Measurements from ENCODE around the gene R3HDM2. TPM values are rescaled to one million over a fixed set of nuclear protein-coding genes. Genes with fewer than 3 reads are reported as not detected.
"Not testable (repeated sequence)": the region's sequence is repeated elsewhere in the genome, so short reads cannot be mapped to it uniquely, and the experiment has no call there.

The R3HDM2 gene
- total RNA-seq, 1 donor from 2014 or later = 56.7 TPM

DNA sequence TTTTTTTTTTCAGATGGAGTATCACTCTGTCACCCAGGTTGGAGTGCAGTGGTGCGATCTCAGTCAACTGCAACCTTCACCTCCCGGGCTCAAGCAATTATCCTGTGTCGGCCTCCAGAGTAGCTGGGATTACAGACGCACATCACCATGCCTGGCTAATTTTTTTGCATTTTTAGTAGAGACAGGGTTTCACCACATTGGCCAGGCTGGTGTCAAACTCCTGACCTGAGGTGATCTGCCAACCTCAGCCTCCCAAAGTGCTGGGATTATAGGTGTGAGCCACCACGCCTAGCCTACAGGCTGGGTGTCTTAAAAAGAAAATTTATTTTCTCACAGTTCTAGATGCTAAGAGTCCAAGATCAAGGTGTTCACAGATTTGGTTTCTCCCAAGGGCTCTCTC lies 66.7 kb downstream of the R3HDM2 start:
- intact Hi-C loops (cut with DNase I); ATAC-seq; DNase-seq (ENCODE audit: missing footprints): not testable (repeated sequence)

DNA sequence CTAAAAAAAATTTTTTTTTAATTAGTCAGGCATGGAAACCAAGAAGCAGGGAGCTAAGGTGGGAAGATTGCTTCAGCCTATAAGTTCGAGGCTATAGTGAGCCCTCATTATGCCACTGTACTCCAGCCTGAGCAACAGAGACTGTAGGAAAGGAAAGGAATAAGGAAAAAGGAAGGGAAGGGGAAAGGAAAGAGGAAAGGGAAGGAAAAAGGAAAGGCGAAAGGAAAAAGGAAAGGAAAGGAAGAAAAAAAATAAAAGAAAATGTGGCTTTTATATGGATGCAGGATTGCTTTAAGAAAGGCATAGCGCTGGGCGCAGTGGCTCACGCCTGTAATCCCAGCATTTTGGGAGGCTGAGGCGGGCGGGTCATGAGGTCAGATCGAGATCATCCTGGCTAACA lies 70.4 kb downstream of the R3HDM2 start:
- no peak for ATAC-seq
- DNase-seq (ENCODE audit: missing footprints) = no peak
- intact Hi-C loops (cut with DNase I) = no loop called here

DNA sequence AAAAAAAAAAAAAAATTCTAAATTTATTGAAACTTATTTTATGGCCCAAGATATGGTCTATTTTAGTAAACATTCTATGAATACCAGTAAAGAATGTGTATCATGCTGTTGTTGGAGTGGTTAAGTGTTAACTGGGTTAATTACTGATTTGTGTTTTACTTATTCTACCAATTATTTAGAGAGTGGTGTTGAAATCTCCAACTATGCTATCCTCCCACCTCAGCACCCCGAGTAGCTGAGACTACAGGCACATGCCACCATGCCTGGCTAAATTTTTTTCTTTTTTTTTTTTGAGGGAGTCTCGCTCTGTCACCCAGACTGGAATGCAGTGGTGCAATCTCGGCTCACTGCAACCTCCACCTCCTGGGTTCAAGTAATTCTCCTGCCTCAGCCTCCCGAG lies 72.2 kb downstream of the R3HDM2 start:
- ATAC-seq = no peak
- intact Hi-C loops (cut with DNase I) = no loop called here
- no peak for DNase-seq (ENCODE audit: missing footprints)

DNA sequence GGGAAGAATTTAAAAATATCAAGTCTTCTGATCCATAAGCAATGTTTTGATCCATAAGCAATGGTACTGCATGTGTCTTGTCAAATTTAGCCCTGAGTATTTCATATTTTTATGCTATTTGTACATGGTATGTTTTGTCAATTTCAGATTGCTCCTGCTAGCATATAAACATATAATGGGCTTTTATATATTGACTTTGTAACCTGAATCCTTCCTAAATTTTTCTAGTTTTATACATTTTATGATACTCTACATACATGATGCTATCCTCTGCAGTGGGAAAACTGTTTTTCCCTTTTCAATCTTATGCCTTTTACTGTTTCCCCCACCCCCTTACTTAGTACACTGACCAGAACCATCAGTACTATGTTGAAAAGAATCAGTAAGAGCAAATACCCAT lies 75.1 kb downstream of the R3HDM2 start:
- DNase-seq (ENCODE audit: missing footprints) (no peak), ATAC-seq (no peak)
- intact Hi-C loops (cut with DNase I) = no loop called here

DNA sequence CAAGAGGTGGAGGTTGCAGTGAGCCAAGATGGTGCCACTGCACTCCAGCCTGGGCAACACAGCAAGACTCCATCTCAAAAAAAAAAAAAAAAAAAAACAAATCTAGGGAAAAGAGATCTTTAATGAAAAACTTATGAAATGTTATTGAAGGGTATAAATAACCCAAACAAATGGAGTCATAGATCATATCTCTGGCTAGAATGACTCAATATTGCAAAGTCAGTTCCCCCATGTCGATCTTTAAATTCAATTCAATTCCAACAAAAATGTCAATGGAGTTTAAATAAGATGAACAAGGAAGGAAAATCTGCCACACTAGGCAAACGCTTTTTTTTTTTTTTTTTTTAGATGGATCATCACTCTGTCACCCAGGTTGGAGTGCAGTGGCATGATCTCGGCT lies 78.7 kb downstream of the R3HDM2 start:
- intact Hi-C loops (cut with DNase I) = no loop called here
- DNase-seq (ENCODE audit: missing footprints) (no peak), ATAC-seq (no peak)

DNA sequence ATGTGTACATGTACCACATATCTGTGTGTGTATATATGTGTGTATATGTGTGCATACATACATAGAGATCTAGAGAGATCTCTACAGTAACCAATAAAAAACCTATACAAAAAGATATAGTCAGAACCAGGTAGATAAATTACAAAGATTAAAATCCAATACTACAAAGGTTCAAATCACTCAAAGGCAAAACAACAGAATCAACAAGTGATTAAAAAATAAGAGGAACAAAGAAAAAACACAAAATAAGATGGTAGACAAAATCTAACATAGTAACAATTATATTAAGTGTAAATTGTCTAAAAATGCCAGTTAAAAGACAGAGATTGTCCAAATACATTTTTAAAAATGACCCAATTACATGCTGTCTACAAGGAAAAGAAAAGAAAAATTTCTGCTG lies 83.6 kb downstream of the R3HDM2 start:
- ATAC-seq = no peak
- no peak for DNase-seq (ENCODE audit: missing footprints)
- intact Hi-C loops (cut with DNase I) = no loop called here

DNA sequence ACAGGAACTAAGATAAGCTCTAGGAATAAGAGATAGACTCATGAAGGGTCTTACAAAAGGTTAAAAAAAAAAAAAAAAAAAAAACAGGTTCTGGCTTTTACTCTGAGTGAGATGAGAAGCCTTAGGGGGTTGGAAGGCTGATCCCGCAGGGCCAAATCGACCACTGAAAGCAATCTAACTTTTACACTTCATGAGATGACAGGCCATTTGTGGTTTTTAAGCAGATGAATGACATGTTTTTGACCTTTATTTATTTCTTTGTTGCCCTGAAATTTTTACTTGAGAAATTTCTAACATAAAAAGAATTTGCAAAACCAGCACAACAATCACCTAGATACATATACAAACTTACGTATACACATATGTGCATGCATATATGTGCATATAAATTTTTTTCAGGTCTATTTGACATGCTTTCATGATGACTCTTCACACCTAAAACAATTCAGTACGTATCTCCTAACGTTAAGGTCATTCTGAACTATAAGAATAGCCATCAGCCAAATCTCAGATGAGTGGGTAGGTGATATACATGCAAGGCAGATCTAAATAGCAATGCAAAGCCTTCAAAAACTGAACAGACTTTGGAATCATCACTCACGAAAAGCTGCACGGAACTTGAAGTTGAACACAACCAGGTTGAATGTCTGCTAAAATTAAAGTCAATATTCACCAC lies 87.0 kb downstream of the R3HDM2 start:
- no peak for ATAC-seq
- no peak for DNase-seq (ENCODE audit: missing footprints)
- intact Hi-C loops (cut with DNase I) = no loop called here

DNA sequence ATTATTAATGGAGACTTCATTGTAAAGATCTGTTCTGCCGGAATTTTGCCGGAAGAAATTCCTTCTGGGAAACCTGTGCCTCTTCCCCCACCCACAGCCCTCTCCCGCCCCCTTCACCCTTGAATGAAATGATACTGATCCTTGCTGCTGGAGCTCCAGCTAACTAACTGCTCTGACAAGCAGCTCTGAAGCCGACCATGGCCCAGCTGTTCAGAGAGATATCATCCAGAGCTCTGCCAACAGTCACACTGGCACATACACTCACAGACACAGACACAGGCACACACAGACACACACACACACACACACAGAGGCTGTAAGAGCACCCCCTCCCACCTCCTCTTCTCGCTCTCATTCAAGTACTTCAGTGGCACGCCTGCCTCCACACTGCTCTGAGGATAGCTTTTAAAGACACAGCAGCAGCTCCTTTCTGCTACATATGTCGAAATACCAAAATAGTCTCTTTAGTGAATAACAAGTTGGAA lies 88.6 kb downstream of the R3HDM2 start:
- no peak for DNase-seq (ENCODE audit: missing footprints)
- ATAC-seq = peak; percentile 68
- intact Hi-C loops (cut with DNase I) = no loop called here

DNA sequence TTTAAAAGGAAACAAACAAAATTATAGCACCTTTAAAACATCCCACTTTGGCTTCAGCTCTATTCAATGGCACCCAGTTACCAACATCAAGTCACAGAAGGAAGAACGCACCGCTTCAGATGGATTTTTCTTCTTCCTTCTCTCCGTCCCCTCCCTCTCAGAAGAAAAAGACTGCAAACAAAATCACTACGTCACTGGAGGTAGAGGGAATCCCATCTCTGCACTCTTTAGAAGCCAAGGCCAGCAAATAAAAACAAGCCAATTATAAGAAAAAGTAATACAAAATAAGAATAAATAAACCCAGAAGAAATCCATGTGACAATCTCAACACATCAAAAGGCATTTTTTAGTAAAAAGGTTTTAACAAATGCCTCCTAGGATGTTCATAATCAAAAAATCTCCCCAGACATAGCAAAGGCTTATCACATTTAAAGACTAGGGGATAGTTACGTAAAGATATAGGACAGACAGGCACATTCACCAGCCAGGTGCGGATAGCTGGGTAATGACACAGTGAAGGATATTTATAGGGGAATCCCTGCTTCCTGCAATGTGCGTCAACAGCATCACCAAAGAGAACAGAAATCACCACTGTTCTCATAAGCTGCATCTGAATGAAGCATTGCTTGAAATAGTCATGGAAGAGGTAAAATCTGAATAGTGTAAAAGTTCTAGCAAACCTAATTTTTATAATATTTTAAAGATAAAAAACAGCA lies 89.4 kb downstream of the R3HDM2 start:
- DNase-seq (ENCODE audit: missing footprints) = no peak
- intact Hi-C loops (cut with DNase I) = no loop called here
- no peak for ATAC-seq

DNA sequence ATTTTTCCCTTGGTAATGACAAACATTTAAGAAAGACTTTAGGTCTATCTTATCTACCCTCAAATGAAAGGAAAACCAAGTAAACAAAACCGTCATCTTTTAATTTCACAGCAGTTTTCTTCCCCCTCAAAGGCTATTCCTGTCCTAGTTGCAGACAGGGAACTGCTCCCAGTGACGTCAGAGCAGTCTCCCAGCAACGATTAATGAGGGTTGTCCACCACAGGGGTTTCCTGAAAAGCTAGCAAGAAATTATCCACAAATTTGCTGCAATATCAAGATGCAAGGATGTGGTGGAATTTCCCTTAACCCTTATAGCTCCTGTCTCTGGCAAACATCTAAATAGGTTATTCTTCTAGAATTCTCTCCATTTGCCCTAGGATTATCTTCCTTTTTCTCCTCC lies 90.7 kb downstream of the R3HDM2 start:
- peak; percentile 62 for ATAC-seq
- intact Hi-C loops (cut with DNase I) = no loop called here
- DNase-seq (ENCODE audit: missing footprints) = no peak

DNA sequence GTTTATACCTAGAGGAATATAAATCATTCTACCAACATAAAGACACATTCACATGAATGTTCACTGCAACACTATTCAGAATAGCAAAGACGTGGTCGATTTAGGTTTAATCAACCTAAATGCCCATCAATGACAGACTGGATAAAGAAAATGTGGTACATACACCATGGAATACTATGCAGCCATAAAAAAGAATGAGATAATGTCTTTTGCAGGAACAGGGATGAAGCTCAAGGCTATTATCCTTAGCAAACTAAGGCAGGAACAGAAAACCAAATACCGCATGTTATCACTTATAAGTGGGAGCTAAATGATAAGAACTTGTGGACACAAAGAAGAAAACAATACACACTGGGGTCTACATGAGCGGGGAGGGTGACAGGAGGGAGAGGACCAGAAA lies 94.5 kb downstream of the R3HDM2 start:
- ATAC-seq = not testable (repeated sequence)

DNA sequence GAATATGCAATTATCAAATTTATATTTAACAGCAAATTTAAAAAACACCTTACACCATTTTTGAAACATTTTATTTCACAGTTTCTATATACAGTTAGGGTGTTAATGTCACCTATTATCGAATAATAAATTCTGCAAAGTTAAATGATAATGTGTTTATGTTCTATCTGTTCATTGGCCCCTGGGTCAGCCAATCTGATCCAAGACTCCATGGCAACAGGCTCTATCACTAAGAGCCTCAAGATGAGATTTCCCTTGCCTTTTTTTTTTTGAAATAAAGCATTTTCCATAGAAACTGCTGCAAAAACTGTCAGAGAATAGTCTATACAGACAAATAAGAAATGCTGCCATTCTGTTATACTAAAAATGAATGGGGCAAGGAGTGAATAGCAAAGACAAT lies 96.6 kb downstream of the R3HDM2 start:
- no peak for ATAC-seq

More for the DNA sequence above, 94.5 kb downstream of the R3HDM2 start:
- intact Hi-C loops (cut with DNase I); DNase-seq (ENCODE audit: missing footprints): not testable (repeated sequence)

DNA sequence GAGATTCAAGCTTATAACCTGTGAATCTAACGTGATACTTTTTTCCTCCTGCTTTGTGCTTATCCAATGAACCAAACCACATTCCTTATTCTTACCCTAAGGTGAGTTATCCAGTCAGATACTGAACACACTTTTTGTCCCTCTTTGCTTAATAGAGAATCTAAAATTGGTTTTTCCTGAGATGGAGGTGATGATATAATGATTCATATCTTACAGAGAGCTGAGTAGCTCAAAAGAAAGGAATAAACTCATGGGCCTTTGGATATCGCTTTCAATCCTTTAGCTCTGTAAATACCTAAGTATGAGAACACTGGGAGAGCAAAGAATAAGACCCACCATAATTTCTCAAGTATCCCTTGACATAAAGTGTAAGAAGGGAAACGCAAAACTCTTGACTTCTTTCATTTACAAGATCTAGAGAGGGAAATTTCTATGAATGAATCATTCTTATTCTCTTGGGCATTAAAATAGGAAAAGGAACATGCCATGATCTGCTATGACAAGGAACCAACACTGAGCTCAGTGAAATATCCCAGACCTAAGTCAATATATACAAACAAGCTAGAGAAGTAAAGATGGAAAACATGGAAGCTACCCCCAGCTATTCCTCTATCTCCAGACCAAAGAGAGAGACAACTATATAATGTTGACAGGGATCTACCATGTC lies 98.1 kb downstream of the R3HDM2 start:
- intact Hi-C loops (cut with DNase I) = no loop called here
- ATAC-seq = no peak

More for the DNA sequence above, 96.6 kb downstream of the R3HDM2 start:
- intact Hi-C loops (cut with DNase I) = no loop called here
- no peak for DNase-seq (ENCODE audit: missing footprints)

DNA sequence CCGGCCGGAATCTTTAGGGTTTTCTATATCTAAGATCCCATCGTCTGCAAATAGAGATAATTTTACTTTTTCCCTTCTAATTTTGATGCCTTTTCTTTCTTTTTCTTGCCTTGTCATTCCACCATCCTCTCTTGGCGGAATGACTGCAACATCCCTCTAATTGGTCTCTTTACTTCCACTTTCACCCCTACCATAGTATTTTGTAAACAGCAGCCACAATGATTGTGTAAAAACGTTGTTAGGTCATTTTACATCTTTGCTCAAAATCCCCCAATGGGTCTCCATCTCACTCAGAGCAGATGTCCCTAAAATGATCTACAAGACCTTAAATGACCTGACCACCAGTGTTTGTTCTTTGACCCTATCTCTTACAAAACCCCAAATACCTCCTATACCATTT lies 99.9 kb downstream of the R3HDM2 start:
- intact Hi-C loops (cut with DNase I) = no loop called here
- no peak for DNase-seq (ENCODE audit: missing footprints)
- ATAC-seq = no peak

More for the DNA sequence above, 98.1 kb downstream of the R3HDM2 start:
- DNase-seq (ENCODE audit: missing footprints) = no peak

DNA sequence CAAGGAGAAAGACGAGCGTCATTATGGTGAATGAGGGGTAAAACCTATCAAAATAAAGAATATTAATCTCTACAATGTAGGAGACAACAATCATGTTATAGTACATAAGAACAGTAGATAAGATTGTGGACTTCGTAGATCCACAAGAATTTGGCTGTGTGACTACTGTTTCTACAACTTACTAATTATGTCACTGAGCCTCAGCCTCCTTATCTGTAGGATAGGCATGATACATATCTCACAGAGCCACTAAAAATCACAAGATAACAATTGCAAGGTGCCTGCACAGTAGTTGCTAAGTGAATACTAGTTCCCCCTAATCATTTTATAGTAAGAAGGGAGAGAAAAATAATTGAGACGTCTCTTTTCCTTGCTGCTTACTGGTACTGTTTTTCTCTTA lies 101.6 kb downstream of the R3HDM2 start:
- DNase-seq (ENCODE audit: missing footprints) = no peak
- ATAC-seq = no peak
- intact Hi-C loops (cut with DNase I) = no loop called here

DNA sequence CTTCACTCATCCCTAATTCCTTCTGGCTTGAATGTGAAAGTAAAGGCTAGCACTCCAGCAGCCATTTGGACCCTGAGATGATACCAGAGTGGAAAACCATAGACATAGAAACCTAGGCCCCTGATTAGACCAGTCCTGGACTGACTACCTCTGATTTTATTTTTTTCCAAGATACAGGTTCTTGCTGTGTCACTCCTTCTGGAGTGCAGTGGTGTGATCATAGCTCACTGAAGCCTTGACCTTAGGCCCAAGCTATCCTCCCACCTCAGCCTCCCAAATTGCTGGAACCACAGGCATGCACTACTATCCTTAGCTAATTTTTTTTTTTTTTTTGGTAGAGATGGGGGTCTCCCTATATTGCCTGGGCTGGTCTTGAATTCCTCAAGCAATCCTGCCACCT lies 105.4 kb downstream of the R3HDM2 start:
- DNase-seq (ENCODE audit: missing footprints) (no peak), ATAC-seq (no peak)
- intact Hi-C loops (cut with DNase I) = no loop called here

DNA sequence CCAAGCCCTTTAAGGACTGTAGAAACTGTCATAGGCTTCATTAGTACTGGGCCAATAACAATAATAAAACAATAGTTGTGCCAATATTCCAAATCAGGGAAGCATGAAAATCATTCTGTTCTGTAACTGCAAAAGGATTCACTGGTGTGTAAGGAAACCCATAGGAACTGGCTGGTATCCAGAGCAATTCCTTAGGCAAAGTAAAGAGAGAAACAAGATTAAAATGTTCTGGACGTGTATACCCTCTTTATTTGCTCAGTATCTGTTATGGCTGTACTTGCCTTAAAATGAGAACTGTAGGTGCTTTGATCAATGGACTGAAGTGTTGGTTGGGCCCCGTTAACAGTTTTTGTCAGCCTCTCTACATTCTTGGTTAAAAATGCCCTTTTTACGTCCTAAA lies 107.4 kb downstream of the R3HDM2 start:
- intact Hi-C loops (cut with DNase I) = no loop called here
- DNase-seq (ENCODE audit: missing footprints) = no peak

DNA sequence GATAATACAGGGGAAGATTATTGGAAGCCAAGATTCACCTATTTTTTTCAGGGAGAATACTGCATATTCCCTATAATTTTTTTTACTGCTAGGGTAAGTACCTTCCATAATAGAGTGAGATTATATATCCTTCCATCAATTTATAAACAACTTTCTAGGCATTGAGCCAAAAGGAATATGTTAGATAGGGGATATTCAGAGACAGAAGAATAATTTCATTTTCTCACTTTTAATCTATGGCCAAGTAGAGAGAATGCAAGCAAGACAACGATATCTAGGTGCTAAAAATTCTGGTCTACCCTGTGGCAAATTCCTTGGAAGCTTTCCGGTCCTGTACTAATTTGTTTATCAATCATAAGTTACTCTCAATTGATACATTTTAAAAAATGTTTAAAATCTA lies 110.2 kb downstream of the R3HDM2 start:
- intact Hi-C loops (cut with DNase I) = no loop called here
- DNase-seq (ENCODE audit: missing footprints) = no peak
- no peak for ATAC-seq

More for the DNA sequence above, 107.4 kb downstream of the R3HDM2 start:
- ATAC-seq = no peak

DNA sequence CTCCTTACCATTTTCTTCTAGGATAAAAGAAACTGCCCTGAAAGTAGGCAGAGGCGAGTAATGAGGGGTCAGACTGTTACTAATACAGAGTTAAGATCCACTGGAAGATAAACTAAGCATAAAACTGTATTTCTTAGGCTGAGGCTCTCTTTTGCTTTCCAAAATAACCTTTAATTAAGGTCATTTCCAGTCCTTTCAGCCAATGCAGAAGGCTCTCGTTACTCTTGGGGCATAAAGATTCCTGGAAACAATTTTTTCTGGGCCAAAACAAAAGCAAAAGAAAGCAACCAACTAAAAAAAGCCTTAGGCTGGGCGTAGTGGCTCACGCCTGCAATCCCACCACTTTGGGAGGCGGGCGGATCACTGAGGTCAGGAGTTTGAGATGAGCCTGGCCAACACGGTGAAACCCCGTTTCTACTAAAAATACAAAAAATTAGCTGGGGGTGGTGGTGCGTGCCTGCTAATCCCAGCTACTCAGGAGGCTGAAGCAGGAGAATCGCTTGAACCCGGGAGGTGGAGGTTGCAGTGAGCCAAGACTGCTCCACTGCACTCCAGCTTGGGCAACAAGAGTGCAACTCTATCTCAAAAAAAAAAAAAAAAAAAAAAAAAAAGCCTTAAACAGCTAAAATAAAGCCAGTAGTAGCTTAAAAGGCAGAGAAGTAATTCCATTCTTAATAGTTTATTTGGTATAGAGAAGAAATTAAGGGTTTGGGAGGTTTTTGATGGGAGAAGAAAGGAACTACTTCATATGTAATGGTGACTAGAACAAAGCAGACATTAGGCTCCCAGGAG lies 111.0 kb downstream of the R3HDM2 start:
- intact Hi-C loops (cut with DNase I) = no loop called here
- ATAC-seq (no peak), DNase-seq (ENCODE audit: missing footprints) (no peak)

All from Right ventricle myocardium inferior (tissue), 1 donor.